ENCODE results near the gene OR10T2. TPM values are rescaled to one million over a fixed set of nuclear protein-coding genes. Genes with fewer than 3 reads are reported as not detected.

Gene OR10T2
- total and polyA plus RNA-seq, 10 of the 15 experiments (the other 5 are each of a cell fraction or from before 2014, with no cell fraction given): not detected

DNA sequence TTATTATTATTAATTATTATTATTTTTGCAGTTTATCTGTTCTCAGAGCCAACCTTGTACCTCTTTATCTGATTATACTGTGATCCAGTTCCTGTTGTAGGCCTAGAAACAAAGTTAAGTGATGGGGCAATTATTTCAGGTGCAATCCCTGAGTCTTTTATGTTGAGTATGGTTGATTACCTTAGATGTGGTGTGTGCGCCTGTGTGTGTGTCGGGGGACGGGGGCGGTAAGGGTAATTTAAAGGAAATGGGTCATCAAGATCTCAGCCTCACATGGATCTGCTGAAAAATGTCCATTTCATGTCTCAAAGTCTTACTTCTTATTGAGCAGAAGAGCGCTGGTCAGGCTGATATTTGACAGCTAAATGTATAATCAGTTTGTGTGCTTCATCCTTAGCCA lies 7.8 kb upstream of the OR10T2 start:
- SMC1A ChIA-PET (ENCODE audit: uncharacterized antibody, unreplicated experiment): interaction anchor here (1.0 to 1.3 kb wide), 2 partner anchors 11 to 1003 kb away, joined by 3 read pairs; no protein-coding TSS in a partner anchor
- CTCF ChIA-PET: no interaction called here
- Histone ChIP-seq H2AFZ (ENCODE audit: control insufficient read depth, low read depth, low read length) (no peak overlapping the region), H3K27me3 (replicated peaks in 1 of 2; ENCODE audit: control insufficient read depth in 2 of 2, insufficient read depth in 2 of 2, low read length in 1 of 2) (no peaks in the 10 kb centered on the region), H3K36me3 (ENCODE audit: control insufficient read depth in 2 of 2, insufficient read depth in 2 of 2, low read length in 1 of 2) (no peaks in the 10 kb centered on the region), H3K79me2 (ENCODE audit: control insufficient read depth, insufficient read depth, low read length) (no peaks in the 10 kb centered on the region), H4K20me1 (ENCODE audit: control insufficient read depth, insufficient read depth) (no peaks in the 10 kb centered on the region), H3K27ac (ENCODE audit: control insufficient read depth, insufficient read depth) (no peak overlapping the region), H3K9ac (ENCODE audit: control insufficient read depth, insufficient read depth, low read length) (no peak overlapping the region), H3K4me3 (no peak overlapping the region), H3K4me2 (ENCODE audit: control insufficient read depth, insufficient read depth) (no peak overlapping the region), H3K4me1 (ENCODE audit: control insufficient read depth, insufficient read depth, low read length) (no peaks in the 10 kb centered on the region), H3K9me3 (replicated peaks; ENCODE audit: control insufficient read depth, insufficient read depth, low read length) (no peaks in the 10 kb centered on the region)
- no peak for FAIRE-seq
- BruUV-seq (replicated peaks): no TSS peak
- ATAC-seq: no peak
- intact Hi-C loops (cut with micrococcal nuclease; ENCODE audit: unreplicated experiment) (no loop called here), in situ Hi-C loops (cut with MboI) (no loop called here)
- POLR2A ChIA-PET: no interaction called here
- 64% methylated on average over 5 of the region's 5 CpGs for WGBS (ENCODE audit: insufficient coverage, insufficient replicate concordance, low lambda C conversion rate, missing lambda C conversion rate)
- TF ChIP-seq EED (IDR thresholded peaks at IDR 0.05; ENCODE audit: low read depth) (no peak), ETV6 (conservative IDR thresholded peaks at IDR 0.05 in 1 of 2, IDR thresholded peaks at IDR 0.05 in 1 of 2; ENCODE audit: borderline replicate concordance in 1 of 2, low read depth in 1 of 2) (no peak), ZNF24 (IDR thresholded peaks at IDR 0.05) (no peak), TARDBP (IDR thresholded peaks at IDR 0.05; ENCODE audit: borderline replicate concordance) (no peak), SIX5 (IDR thresholded peaks at IDR 0.05; ENCODE audit: low read depth, low read length, severe bottlenecking) (no peak)
- no peak for DNase-seq (ENCODE audit: low read depth, low spot score)
- RAD21 ChIA-PET (ENCODE audit: unreplicated experiment): no interaction called here

DNA sequence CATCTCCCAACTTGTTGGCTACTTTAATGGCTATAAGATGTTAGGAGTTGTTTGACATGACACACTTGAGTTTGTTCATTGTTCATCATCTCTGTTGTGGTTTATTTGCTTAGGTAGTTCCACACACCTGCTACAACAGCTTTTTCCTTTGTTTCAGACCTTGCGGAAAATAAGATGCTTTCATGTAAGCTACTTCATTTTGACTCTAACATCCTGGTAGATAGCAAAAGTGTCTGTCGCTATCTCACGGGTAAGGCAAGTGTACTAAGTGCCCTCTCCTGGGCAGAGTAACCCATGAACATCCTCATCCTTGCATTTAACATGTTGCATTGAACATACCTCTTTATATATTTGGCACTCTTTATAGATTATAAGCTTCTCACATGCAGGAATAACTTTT lies 1.6 kb upstream of the OR10T2 start:
- H2AFZ ChIP-seq (ENCODE audit: control insufficient read depth, low read depth, low read length): no peak overlapping the region
- no peak overlapping the region for H3K9ac ChIP-seq (ENCODE audit: control insufficient read depth, insufficient read depth, low read length)
- ChIA-PET CTCF (interaction anchor here (0.8 kb wide), 1 partner anchor 36 kb away, joined by 3 read pairs; no protein-coding TSS in a partner anchor), POLR2A (no interaction called here), SMC1A (ENCODE audit: uncharacterized antibody, unreplicated experiment) (no interaction called here), RAD21 (ENCODE audit: unreplicated experiment) (interaction anchor here (0.8 kb wide), 1 partner anchor 197 kb away, joined by 3 read pairs; no protein-coding TSS in a partner anchor)
- no TSS peak for BruUV-seq (replicated peaks)
- no peak overlapping the region for H3K4me3 ChIP-seq
- H3K9me3 ChIP-seq (replicated peaks; ENCODE audit: control insufficient read depth, insufficient read depth, low read length): no peaks in the 10 kb centered on the region
- ATAC-seq: no peak
- H3K36me3 ChIP-seq (ENCODE audit: control insufficient read depth in 2 of 2, insufficient read depth in 2 of 2, low read length in 1 of 2): no peaks in the 10 kb centered on the region
- 69% methylated on average over 3 of the region's 3 CpGs for WGBS (ENCODE audit: insufficient coverage, insufficient replicate concordance, low lambda C conversion rate, missing lambda C conversion rate)
- H4K20me1 ChIP-seq (ENCODE audit: control insufficient read depth, insufficient read depth): no peaks in the 10 kb centered on the region
- DNase-seq (ENCODE audit: low read depth, low spot score): no peak
- in situ Hi-C loops (cut with MboI) (no loop called here), intact Hi-C loops (cut with micrococcal nuclease; ENCODE audit: unreplicated experiment) (no loop called here)
- H3K4me2 ChIP-seq (ENCODE audit: control insufficient read depth, insufficient read depth): no peak overlapping the region
- no peak for FAIRE-seq
- no peaks in the 10 kb centered on the region for H3K4me1 ChIP-seq (ENCODE audit: control insufficient read depth, insufficient read depth, low read length)
- no peaks in the 10 kb centered on the region for H3K27me3 ChIP-seq (replicated peaks in 1 of 2; ENCODE audit: control insufficient read depth in 2 of 2, insufficient read depth in 2 of 2, low read length in 1 of 2)
- H3K27ac ChIP-seq (ENCODE audit: control insufficient read depth, insufficient read depth): no peak overlapping the region
- no peaks in the 10 kb centered on the region for H3K79me2 ChIP-seq (ENCODE audit: control insufficient read depth, insufficient read depth, low read length)
- no peak for TF ChIP-seq POLR2A (IDR thresholded peaks at IDR 0.05; ENCODE audit: low read depth, low read length)
- TF ChIP-seq, protein P1, sequence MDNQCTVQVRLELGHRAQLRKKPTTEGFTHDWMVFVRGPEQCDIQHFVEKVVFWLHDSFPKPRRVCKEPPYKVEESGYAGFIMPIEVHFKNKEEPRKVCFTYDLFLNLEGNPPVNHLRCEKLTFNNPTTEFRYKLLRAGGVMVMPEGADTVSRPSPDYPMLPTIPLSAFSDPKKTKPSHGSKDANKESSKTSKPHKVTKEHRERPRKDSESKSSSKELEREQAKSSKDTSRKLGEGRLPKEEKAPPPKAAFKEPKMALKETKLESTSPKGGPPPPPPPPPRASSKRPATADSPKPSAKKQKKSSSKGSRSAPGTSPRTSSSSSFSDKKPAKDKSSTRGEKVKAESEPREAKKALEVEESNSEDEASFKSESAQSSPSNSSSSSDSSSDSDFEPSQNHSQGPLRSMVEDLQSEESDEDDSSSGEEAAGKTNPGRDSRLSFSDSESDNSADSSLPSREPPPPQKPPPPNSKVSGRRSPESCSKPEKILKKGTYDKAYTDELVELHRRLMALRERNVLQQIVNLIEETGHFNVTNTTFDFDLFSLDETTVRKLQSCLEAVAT (IDR thresholded peaks at IDR 0.05): no peak
- TF ChIP-seq, protein P2, sequence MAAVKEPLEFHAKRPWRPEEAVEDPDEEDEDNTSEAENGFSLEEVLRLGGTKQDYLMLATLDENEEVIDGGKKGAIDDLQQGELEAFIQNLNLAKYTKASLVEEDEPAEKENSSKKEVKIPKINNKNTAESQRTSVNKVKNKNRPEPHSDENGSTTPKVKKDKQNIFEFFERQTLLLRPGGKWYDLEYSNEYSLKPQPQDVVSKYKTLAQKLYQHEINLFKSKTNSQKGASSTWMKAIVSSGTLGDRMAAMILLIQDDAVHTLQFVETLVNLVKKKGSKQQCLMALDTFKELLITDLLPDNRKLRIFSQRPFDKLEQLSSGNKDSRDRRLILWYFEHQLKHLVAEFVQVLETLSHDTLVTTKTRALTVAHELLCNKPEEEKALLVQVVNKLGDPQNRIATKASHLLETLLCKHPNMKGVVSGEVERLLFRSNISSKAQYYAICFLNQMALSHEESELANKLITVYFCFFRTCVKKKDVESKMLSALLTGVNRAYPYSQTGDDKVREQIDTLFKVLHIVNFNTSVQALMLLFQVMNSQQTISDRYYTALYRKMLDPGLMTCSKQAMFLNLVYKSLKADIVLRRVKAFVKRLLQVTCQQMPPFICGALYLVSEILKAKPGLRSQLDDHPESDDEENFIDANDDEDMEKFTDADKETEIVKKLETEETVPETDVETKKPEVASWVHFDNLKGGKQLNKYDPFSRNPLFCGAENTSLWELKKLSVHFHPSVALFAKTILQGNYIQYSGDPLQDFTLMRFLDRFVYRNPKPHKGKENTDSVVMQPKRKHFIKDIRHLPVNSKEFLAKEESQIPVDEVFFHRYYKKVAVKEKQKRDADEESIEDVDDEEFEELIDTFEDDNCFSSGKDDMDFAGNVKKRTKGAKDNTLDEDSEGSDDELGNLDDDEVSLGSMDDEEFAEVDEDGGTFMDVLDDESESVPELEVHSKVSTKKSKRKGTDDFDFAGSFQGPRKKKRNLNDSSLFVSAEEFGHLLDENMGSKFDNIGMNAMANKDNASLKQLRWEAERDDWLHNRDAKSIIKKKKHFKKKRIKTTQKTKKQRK (IDR thresholded peaks at IDR 0.05; ENCODE audit: low read depth, low read length): no peak

Data from GM12878 (cell line).